Adrenal gland (tissue), 12 donors: ENCODE measurements around the gene USF2. TPM values are rescaled to one million over a fixed set of nuclear protein-coding genes. Genes with fewer than 3 reads are reported as not detected.

Experiments used
- DNase-seq, 7 donors: peaks; one replicate each; pipeline ENCODE4 v3.0.0-alpha.2; 2019 to 2020
- H3K27ac ChIP-seq, 5 donors: fragments of 200-600 bp; sonication (generic) in 4 of 5; 1 replicate in 3 of 5; 2 replicates in 2 of 5; pipeline versions ENCODE4 v1.5.1 to v1.8.0; 2016 to 2020; ENCODE audit warnings: mild to moderate bottlenecking in 1 of 5
- H3K27me3 ChIP-seq: fragments of 200-600 bp; 2 replicates; pipeline ENCODE4 v1.8.0; 2021
- H3K36me3 ChIP-seq, 2 donors: fragments of 200-600 bp; replicated peaks in 1 of 2; 1 replicate in 1 of 2; 2 replicates in 1 of 2; pipeline versions ENCODE4 v1.5.1 to v1.8.0; 2018 to 2022
- H3K4me1 ChIP-seq, 2 donors: fragments of 200-600 bp; replicated peaks in 1 of 2; 1 replicate in 1 of 2; 2 replicates in 1 of 2; pipeline versions ENCODE4 v1.5.1 to v1.8.0; 2018 to 2021
- H3K4me3 ChIP-seq, 4 donors: fragments of 200-600 bp; sonication (generic) in 3 of 4; one replicate each; pipeline ENCODE4 v1.5.1; 2016 to 2018
- H3K9me3 ChIP-seq, 3 donors: fragments of 200-600 bp; sonication (generic) in 1 of 3; replicated peaks in 1 of 3; 1 replicate in 2 of 3; 2 replicates in 1 of 3; pipeline versions ENCODE4 v1.5.1 to v1.8.0; 2016 to 2021
- CTCF ChIP-seq, 6 experiments: fragments of 450-650 bp in 4 of 6; fragments of 200-600 bp in 2 of 6; sonication (generic) in 1 of 6; IDR thresholded peaks; 1 replicate in 5 of 6; 2 replicates in 1 of 6; pipeline versions ENCODE4 v1.5.1 to v1.8.0; 2016 to 2021; ENCODE audit warnings: antibody characterized with exemption in 6 of 6, mild to moderate bottlenecking in 2 of 6, moderate library complexity in 1 of 6
- POLR2A ChIP-seq, 2 donors: fragments of 450-650 bp; IDR thresholded peaks; one replicate each; pipeline ENCODE4 v1.6.1; 2017; ENCODE audit warnings: antibody characterized with exemption in 2 of 2, mild to moderate bottlenecking in 2 of 2, moderate library complexity in 1 of 2
- WGBS, 4 donors: extraction: QIAGEN DNeasy Blood & Tissue Kit in 2 of 4; methylation state at CpG; one replicate each; pipeline versions ENCODE4 v1.1.5 to v1.1.7; 2013 to 2017; 5-methylcytosine and 5-hydroxymethylcytosine counted together
- intact Hi-C, 2 donors: fragments of 100-400 bp; cut with DNase I; formaldehyde crosslinking; loops; one replicate each; pipeline versions ENCODE4 v1.14.1 to v1.15.0; 2022 to 2023
- polyA plus RNA-seq, 3 donors: library from polyadenylated mRNA; stranded (reverse); fragments of 200-250 nt in 2 of 3; fragments of 350-450 nt in 1 of 3; fragmentation: Illumina TruSeq in 1 of 3; extraction: RNeasy Lipid Tissue Mini Kit (QIAGEN cat#74804) in 1 of 3; gene quantifications; one replicate each; pipeline ENCODE4 v1.2.3, GENCODE V29; 2013 to 2014
- total RNA-seq, 9 donors: library from RNA; depleted of rRNA in 4 of 9; stranded (reverse); fragments of >200 nt in 4 of 9; fragments of 120-200 nt in 1 of 9; fragmentation: NEBNext Ultra II Directional in 1 of 9; extraction: Animal tissue kit (Norgen Biotek cat#: 25700) in 1 of 9; gene quantifications; one replicate each; pipeline versions ENCODE4 v1.1.0 to v1.2.4, GENCODE V29; 2013 to 2023
- donor health status: healthy with polysubstance abuse.
- donor health status: Bipolar disorder and iron deficiency.
- donor health status: DM: yes; HTN: yes; CAD: no.
- donor health status: DM: no; HTN: no; CAD: no.
- donor health status: DM: no; HTN: no; CAD: no.
- donor health status: DM: yes; HTN: yes; CAD: no.

USF2 gene
- total and polyA plus RNA-seq, 12 donors: 50.6 to 302 (median 146) TPM

GRCh38 chr19:35266520-35267352 is 2.0 kb upstream of the USF2 start:
- Histone ChIP-seq H3K9me3 (no peaks in the 10 kb centered on the region), H3K27me3 (no peaks in the 10 kb centered on the region), H3K36me3 (peaks cover 0 to 17% of the 10 kb centered on the region in 2 donors), H3K27ac (peak overlapping the region; percentile 90 to 99 (median 94)), H3K4me3 (peak overlapping the region in 2 of 4 donors; percentile 81 to 87), H3K4me1 (peaks cover 14 to 39% of the 10 kb centered on the region in 2 donors)
- TF ChIP-seq POLR2A (IDR thresholded peaks at IDR 0.05) (no peak), CTCF (IDR thresholded peaks at IDR 0.05) (peak in 1 of 6 experiments; percentile 10)
- WGBS, 4 donors: 0 to 33% (median 32%) methylated on average over 3 to 39 of the region's 39 CpGs; no CpG with 5 or more reads in 1 of the 4 donors
- intact Hi-C loops: loop anchor here in 1 of 2 donors (5.0 kb wide), 1 partner anchor 124 kb away; the partner anchor contains the start of gene FXYD7
- peak; percentile 54 to 75 (median 68) for DNase-seq

GRCh38 chr19:35267353-35267817 is 1.4 kb upstream of the USF2 start:
- no peaks in the 10 kb centered on the region for H3K9me3 ChIP-seq
- peaks cover 14 to 39% of the 10 kb centered on the region in 2 donors for H3K4me1 ChIP-seq
- intact Hi-C loops: loop anchor here in 1 of 2 donors (5.0 kb wide), 1 partner anchor 125 kb away; the partner anchor contains the start of gene FXYD7
- H3K27ac ChIP-seq: peak overlapping the region; percentile 90 to 99 (median 94)
- peaks cover 0 to 23% of the 10 kb centered on the region in 2 donors for H3K36me3 ChIP-seq
- WGBS, 4 donors: 0 to 1% (median 1%) methylated on average over 13 to 40 of the region's 40 CpGs
- H3K27me3 ChIP-seq: no peaks in the 10 kb centered on the region
- no peak for TF ChIP-seq CTCF (IDR thresholded peaks at IDR 0.05)
- no peak for TF ChIP-seq POLR2A (IDR thresholded peaks at IDR 0.05)
- DNase-seq: peak; percentile 57 to 80 (median 65)
- H3K4me3 ChIP-seq: peak overlapping the region; percentile 38 to 87 (median 66)

- Histone ChIP-seq H3K4me1 (peaks cover 14 to 39% of the 10 kb centered on the region in 2 donors), H3K36me3 (peaks cover 0 to 29% of the 10 kb centered on the region in 2 donors), H3K9me3 (no peaks in the 10 kb centered on the region), H3K27ac (peak overlapping the region; percentile 90 to 99 (median 94)), H3K4me3 (peak overlapping the region; percentile 38 to 87 (median 66)), H3K27me3 (no peaks in the 10 kb centered on the region)
- peak; percentile 72 to 85 (median 77) for DNase-seq
- intact Hi-C loops: loop anchor here in 1 of 2 donors (5.0 kb wide), 1 partner anchor 126 kb away; the partner anchor contains the start of gene FXYD7
- WGBS, 4 donors: 0 to 1% (median 0%) methylated on average over 26 to 100 of the region's 100 CpGs
- TF ChIP-seq CTCF (IDR thresholded peaks at IDR 0.05) (no peak), POLR2A (IDR thresholded peaks at IDR 0.05) (peak; percentile 69 to 79)
Observed at GRCh38 chr19:35267818-35268535, 785 bp upstream of the USF2 start.
